ENCODE data around the gene LSAMP.

- TF ChIP-seq SKIL (CRISPR knock-in tag; IDR thresholded peaks at IDR 0.05; ENCODE audit: borderline replicate concordance) (no peak), NFYB (CRISPR knock-in tag; IDR thresholded peaks at IDR 0.05) (no peak), ZNF816 (CRISPR knock-in tag; IDR thresholded peaks at IDR 0.05; ENCODE audit: borderline replicate concordance) (no peak), RAD51 (IDR thresholded peaks at IDR 0.05; ENCODE audit: borderline replicate concordance) (no peak), E2F1 (CRISPR knock-in tag; IDR thresholded peaks at IDR 0.05) (no peak), ZKSCAN8 (CRISPR knock-in tag; IDR thresholded peaks at IDR 0.05; ENCODE audit: borderline replicate concordance) (no peak), POLR2AphosphoS5 (IDR thresholded peaks at IDR 0.05; ENCODE audit: low read depth, low read length) (no peak), GABPA (IDR thresholded peaks at IDR 0.05; ENCODE audit: low read depth, low read length) (no peak), GABPA (CRISPR knock-in tag; IDR thresholded peaks at IDR 0.05; ENCODE audit: low read depth) (no peak), KLF12 (CRISPR knock-in tag; IDR thresholded peaks at IDR 0.05; ENCODE audit: borderline replicate concordance) (no peak), CC2D1A (CRISPR knock-in tag; IDR thresholded peaks at IDR 0.05) (no peak), CHD2 (IDR thresholded peaks at IDR 0.05; ENCODE audit: low read depth, low read length) (no peak)
These were observed 426.0 kb downstream of the LSAMP start for GRCh38 chr3:116019254-116019763.

Data from HepG2 (cell line).